A673 (cell line): ENCODE data around the gene SLCO2A1. TPM values are rescaled to one million over a fixed set of nuclear protein-coding genes. Genes with fewer than 3 reads are reported as not detected.
A peak's percentile ranks its signal among the peaks of the same experiment; 100 is the strongest.

ENCODE experiments used
- BruUV-seq: library from RNA; stranded (reverse); fragments of 400-500 nt; replicated peaks from 2 replicates; lab custom pipeline; 2021; lab: Mats Ljungman, UMichigan
- CTCF ChIA-PET: fragments of 300-600 bp; sonication (Branson Sonifier 250); formaldehyde crosslinking; loops from one replicate; lab custom pipeline; 2022; ENCODE audit warnings: antibody characterized with exemption; lab: Charles Lee
- POLR2A ChIA-PET: fragments of 300-600 bp; sonication (Branson Sonifier 250); formaldehyde crosslinking; loops from one replicate; lab custom pipeline; 2022; ENCODE audit warnings: antibody characterized with exemption; ENCODE audit not compliant: low non-redundant PET; lab: Charles Lee
- DNase-seq: peaks from one replicate; pipeline ENCODE4 v3.0.0-alpha.2; 2015; ENCODE audit warnings: low spot score
- H3K27ac ChIP-seq: fragments of 200-600 bp; sonication (generic); 2 replicates; pipeline ENCODE4 v1.5.1; 2016; ENCODE audit warnings: mixed run types, low read depth, mild to moderate bottlenecking, mixed read lengths, antibody characterized with exemption, low read length; ENCODE audit not compliant: poor library complexity, severe bottlenecking
- H3K27me3 ChIP-seq: fragments of 200-600 bp; sonication (generic); replicated peaks from 2 replicates; pipeline ENCODE4 v1.6.1; 2017; ENCODE audit warnings: mixed run types, low read depth, mild to moderate bottlenecking, mixed read lengths, antibody characterized with exemption, low read length; ENCODE audit not compliant: insufficient read depth, poor library complexity
- H3K36me3 ChIP-seq: fragments of 200-600 bp; sonication (generic); 2 replicates; pipeline ENCODE4 v1.6.1; 2016; ENCODE audit warnings: mixed run types, mild to moderate bottlenecking, mixed read lengths, antibody characterized with exemption, low read length; ENCODE audit not compliant: insufficient read depth, poor library complexity, severe bottlenecking
- H3K4me1 ChIP-seq: fragments of 200-600 bp; sonication (generic); 2 replicates; pipeline ENCODE4 v1.6.1; 2017; ENCODE audit warnings: mixed run types, mild to moderate bottlenecking, mixed read lengths, antibody characterized with exemption, low read length; ENCODE audit not compliant: insufficient read depth, poor library complexity, severe bottlenecking
- H3K4me3 ChIP-seq: fragments of 200-600 bp; sonication (generic); 2 replicates; pipeline ENCODE4 v1.5.1; 2016; ENCODE audit warnings: low read depth, mixed run types, mild to moderate bottlenecking, mixed read lengths, low read length; ENCODE audit not compliant: poor library complexity, severe bottlenecking
- H3K9me3 ChIP-seq: fragments of 200-600 bp; sonication (generic); 2 replicates; pipeline ENCODE4 v1.6.1; 2016; ENCODE audit warnings: mixed run types, low read depth, mild to moderate bottlenecking, mixed read lengths, antibody characterized with exemption, low read length; ENCODE audit not compliant: poor library complexity, severe bottlenecking
- EZH2 ChIP-seq: fragments of 200-600 bp; sonication (generic); IDR thresholded peaks from 2 replicates; pipeline ENCODE4 v1.6.1; 2017; ENCODE audit warnings: borderline replicate concordance, low read depth, mild to moderate bottlenecking, mixed read lengths, antibody characterized with exemption, low read length; ENCODE audit not compliant: poor library complexity, severe bottlenecking
- intact Hi-C: fragments of 100-400 bp; cut with micrococcal nuclease; formaldehyde crosslinking; loops from one replicate; pipeline ENCODE4 v1.10.0; 2022; ENCODE audit not compliant: unreplicated experiment
- total RNA-seq: library from RNA; stranded (reverse); gene quantifications from 2 replicates; pipeline ENCODE4 v1.2.3, GENCODE V29; 2021
- TF ChIP-seq, protein P1 (sequence below): fragments of 300-800, 200-600 bp; sonication (generic); conservative IDR thresholded peaks from 2 replicates; pipeline ENCODE4 v1.5.1; 2017; ENCODE audit warnings: low read depth, mild to moderate bottlenecking, antibody characterized with exemption, low read length, moderate library complexity, mixed read lengths

Gene SLCO2A1
- total RNA-seq, 1 experiment from 2014 or later: not detected

DNA sequence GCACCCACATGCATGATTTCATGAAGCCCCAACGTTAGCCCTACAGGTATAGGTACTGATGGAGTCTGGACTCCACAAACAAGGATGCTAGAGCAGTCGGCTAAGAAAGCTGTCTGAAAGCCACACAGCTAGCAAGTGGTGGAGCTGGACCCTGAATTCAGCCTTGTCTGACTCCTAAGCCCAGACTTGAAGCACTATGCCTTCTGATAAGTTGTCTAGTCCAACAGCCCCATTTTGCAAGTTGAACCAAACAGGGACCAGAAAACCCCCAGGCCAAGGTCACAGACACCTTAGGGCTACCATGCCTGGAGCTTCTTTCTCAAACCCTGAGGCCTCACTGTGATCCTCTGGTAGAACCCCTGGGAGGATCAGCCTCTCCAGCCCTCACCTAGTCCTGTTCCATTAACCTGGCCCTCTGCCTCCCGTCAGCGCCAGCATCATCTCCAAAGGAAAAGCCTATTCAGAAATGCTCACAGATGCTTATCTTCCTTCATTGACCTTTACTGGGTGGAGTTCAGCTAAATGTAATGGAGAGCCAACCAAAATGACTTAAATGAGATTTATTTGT lies 1.7 kb upstream of the SLCO2A1 start:
- no peak for DNase-seq
- no peak overlapping the region for H3K4me3 ChIP-seq
- no peaks in the 10 kb centered on the region for H3K4me1 ChIP-seq
- H3K36me3 ChIP-seq: no peaks in the 10 kb centered on the region
- no peak for TF ChIP-seq EZH2
- intact Hi-C loops: no loop called here
- CTCF ChIA-PET: no interaction called here
- peaks cover 33% of the 10 kb centered on the region for H3K27me3 ChIP-seq
- no peak overlapping the region for H3K27ac ChIP-seq
- POLR2A ChIA-PET: no interaction called here
- no TSS peak for BruUV-seq
- no peaks in the 10 kb centered on the region for H3K9me3 ChIP-seq

DNA sequence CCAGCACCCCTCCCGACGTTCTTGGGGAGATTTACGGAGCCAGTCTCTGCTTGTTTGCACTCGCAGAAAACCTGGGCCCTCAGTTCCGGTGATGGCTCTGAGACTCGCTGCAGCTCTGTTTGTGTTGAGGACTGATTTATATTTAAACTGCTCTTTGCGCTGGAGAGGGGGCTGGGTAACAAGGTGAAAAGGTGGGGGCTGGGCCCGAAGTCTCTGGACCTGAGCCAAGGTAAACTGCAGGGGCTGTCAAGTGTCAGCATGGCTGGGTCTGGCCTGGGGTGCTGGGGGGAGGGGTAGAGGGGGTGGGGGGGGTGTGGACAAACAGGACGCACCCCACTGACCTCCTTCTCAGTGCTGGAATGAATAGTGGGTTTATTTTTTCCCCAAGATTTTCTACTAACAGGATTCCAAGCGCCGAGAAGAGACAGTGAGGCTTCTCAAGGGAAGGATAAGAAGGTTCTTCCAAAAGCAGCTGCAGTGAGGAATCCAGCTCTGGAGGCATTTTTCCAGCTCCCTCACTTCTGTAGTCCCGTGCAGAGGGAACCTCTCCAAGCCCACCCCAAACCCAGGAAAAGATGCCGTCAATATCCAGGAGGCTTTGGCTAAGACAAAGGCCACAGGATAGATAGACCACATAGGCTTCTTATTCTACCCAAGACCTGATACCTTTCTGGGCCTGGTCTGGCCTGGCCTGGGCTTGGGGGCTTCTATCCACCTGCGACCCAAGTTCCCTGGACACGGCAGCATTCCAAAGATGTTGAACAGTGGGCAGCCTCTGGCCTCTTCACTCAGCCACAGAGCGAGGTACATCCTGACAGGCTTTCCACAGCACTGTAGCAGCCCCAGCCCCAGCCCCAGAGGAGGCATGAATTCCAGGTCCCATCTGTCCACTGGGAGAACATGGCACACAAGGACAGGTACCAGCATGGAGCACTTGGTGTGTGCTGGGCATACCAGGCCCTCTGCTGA lies 938 bp upstream of the SLCO2A1 start:
- intact Hi-C loops: no loop called here
- POLR2A ChIA-PET: no interaction called here

GRCh38 chr3:134029256-134029733 lies 430 bp downstream of the SLCO2A1 start:
- POLR2A ChIA-PET: no interaction called here
- no peak overlapping the region for H3K27ac ChIP-seq
- no TSS peak for BruUV-seq
- CTCF ChIA-PET: no interaction called here
- DNase-seq: no peak
- no peaks in the 10 kb centered on the region for H3K9me3 ChIP-seq
- intact Hi-C loops: no loop called here
- peak overlapping the region; percentile 44 for H3K4me3 ChIP-seq
- TF ChIP-seq, protein P1, sequence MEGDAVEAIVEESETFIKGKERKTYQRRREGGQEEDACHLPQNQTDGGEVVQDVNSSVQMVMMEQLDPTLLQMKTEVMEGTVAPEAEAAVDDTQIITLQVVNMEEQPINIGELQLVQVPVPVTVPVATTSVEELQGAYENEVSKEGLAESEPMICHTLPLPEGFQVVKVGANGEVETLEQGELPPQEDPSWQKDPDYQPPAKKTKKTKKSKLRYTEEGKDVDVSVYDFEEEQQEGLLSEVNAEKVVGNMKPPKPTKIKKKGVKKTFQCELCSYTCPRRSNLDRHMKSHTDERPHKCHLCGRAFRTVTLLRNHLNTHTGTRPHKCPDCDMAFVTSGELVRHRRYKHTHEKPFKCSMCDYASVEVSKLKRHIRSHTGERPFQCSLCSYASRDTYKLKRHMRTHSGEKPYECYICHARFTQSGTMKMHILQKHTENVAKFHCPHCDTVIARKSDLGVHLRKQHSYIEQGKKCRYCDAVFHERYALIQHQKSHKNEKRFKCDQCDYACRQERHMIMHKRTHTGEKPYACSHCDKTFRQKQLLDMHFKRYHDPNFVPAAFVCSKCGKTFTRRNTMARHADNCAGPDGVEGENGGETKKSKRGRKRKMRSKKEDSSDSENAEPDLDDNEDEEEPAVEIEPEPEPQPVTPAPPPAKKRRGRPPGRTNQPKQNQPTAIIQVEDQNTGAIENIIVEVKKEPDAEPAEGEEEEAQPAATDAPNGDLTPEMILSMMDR: no peak
- no peak for TF ChIP-seq EZH2
- no peaks in the 10 kb centered on the region for H3K4me1 ChIP-seq
- peaks cover 37% of the 10 kb centered on the region for H3K27me3 ChIP-seq
- H3K36me3 ChIP-seq: no peaks in the 10 kb centered on the region

More for the DNA sequence above, 938 bp upstream of the SLCO2A1 start:
- CTCF ChIA-PET: no interaction called here
- BruUV-seq: no TSS peak
- H3K9me3 ChIP-seq: no peaks in the 10 kb centered on the region
- DNase-seq: no peak
- no peak overlapping the region for H3K27ac ChIP-seq
- peaks cover 37% of the 10 kb centered on the region for H3K27me3 ChIP-seq
- H3K4me1 ChIP-seq: no peaks in the 10 kb centered on the region
- peak overlapping the region; percentile 44 for H3K4me3 ChIP-seq
- no peaks in the 10 kb centered on the region for H3K36me3 ChIP-seq
- TF ChIP-seq, protein P1: no peak
- TF ChIP-seq EZH2: no peak
